SH-SY5Y (cell line): Measurements from ENCODE around the gene MYLK4.

Experiments
- GATA2 ChIP-seq: IDR thresholded peaks from 2 replicates; pipeline ENCODE4 v1.6.1; 2011; ENCODE audit warnings: mild to moderate bottlenecking, low read depth, low read length
- GATA3 ChIP-seq: IDR thresholded peaks from 2 replicates; pipeline ENCODE4 v1.6.1; 2011; ENCODE audit warnings: low read depth, mild to moderate bottlenecking, low read length, moderate library complexity

DNA sequence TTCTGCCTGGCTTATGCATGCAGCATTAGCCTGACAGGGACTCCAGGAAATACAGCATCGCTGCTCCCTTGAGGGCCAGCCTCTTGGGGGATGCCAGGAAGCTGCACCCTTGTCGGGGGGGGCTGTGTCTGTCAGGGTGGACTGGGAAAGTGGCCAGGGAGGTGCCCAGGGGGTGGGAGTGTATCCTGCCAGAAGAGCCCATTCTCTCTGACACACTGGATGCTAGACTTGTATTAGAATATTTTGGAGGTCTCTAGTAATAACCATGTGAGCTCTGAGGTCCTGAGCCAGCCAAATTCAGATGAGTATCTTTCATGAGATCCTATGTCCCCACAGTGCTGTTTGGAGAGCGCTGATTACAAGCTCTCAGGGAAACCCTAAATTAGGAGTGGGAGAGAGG, 89.1 kb downstream of the MYLK4 start:
- TF ChIP-seq GATA2 = no peak
- no peak for TF ChIP-seq GATA3
